ENCODE measurements around the gene RAET1L.
A peak's percentile ranks its signal among the peaks of the same experiment; 100 is the strongest.
"Not testable (repeated sequence)": the region's sequence is repeated elsewhere in the genome, so short reads cannot be mapped to it uniquely, and the experiment has no call there.

The RAET1L gene

DNA sequence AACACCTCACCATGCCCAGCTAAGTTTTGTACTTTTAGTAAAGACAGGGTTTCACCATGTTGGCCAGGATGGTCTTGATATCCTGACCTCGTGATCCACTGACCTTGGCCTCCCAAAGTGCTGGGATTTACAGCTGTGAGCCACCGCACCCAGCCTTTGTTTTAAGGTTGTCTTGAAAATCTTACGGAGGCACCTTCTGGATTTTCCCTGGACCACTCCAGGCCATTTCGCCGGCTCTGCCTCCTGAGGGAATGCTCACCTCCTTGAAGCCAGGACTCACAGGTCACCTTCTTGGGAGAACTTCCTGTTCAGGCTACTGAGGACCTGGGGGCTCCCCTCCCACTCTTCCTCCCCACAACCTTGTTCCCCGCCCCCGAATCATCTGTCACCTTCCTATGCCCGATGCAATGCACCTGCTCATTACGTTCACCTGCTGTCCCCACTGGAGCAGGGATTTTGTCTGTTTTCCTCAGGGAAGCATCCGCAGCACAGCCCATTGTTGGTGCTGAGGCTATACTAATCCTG lies 19.4 kb upstream of the RAET1L start:
- no peak for DNase-seq (ENCODE audit: low spot score)

DNA sequence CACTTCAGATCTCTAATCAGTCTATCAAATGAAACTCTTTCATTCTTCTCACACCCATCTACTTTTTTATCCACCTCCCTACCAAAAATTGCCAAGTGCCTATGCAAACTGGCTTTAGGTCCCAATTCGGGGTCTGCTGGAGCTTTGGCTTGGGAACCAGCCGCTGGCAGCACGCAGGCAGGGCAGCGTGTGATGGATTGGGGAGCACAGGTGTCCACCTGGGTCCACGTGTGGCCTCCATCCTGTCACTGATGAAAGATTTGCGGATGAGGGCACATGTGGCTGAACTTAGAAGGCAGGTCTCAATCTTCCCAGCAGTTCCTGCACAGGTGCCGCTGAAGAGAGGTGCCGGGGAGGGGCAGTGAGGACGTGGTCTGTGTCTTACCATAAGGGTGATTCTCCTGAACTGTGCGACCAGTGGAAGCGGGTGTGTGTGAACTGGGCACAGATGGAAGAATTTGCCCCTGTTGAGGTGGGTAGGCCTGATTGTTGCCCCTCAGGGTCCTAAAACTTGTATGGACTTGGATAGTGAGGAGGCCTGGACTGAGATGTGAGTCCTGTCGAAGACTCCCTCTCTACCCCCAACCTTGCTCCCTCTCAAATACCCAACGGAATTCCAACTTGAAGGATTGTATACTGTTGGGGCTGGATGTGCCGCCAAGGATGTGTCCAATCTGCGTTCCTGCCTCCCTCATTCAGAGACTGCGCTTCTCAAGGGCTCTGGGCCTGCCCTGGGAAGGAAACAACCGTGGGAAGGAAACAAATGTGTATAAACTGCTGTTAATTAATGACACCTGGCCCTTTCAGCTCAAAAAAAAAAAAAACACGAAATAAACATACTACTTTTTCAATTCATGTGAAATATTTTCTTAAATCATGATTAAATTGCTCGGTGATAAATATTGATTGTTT lies 18.4 kb upstream of the RAET1L start:
- no peak for DNase-seq (ENCODE audit: low spot score)

DNA sequence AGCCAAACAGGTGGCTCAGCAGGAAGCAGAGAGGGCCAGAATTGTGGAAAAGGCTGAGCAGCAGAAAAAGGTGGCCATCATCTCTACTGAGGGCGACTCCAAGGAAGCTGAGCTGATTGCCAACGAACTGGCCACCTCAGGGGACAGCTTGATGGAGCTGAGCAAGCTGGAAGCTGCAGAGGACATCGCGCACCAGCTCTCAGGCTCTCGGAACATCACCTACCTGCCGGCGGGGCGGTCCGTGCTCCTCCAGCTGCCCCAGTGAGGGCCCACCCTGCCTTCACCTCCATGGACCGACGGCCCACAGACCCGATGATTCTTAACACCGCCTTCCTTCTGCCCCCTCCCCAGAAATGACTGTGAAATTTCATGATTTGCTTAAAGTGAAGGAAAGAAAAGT lies 17.8 kb upstream of the RAET1L start:
- DNase-seq (ENCODE audit: low spot score), result no peak

DNA sequence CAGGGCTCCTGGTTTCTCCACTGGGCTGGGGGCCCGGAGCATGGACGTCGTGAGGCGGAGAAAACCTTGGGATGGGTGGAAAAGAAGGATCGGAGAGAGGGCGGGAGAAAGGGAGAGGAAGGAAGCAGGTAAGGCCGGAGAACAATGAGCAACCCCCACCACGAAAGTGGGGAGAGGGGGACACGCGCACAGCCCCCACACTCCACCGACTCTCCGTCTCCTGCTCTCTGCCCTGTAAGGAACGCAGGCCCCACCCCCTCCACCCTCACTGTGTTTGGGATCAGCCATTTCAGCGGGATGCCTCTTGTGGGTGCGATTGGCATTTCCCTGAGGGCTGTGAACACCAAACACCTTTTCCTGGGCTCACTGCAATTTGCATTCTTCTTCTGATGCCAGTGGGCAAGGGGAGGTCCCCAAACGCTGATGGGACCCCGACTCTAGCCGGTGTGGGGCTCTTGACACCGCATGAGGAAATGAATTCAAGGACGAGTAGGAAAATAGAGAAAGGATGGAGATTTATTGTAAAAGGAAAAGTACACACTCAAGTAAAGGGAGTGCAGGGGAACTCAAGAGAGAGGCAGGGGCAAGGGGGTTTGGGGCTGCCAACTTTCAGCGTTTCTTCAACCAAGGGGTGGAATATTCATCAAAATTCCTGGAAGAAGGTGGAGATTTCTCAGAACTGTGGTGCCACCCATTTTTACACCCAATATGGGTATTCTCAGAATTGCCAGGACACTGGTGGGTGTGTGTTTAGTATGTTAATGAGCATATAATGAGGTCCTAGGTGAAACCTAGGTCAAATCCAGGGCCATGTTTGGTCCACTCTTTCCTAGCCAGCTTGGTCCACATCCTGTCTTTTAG lies 13.1 kb upstream of the RAET1L start:
- no peak for DNase-seq (ENCODE audit: low spot score)

DNA sequence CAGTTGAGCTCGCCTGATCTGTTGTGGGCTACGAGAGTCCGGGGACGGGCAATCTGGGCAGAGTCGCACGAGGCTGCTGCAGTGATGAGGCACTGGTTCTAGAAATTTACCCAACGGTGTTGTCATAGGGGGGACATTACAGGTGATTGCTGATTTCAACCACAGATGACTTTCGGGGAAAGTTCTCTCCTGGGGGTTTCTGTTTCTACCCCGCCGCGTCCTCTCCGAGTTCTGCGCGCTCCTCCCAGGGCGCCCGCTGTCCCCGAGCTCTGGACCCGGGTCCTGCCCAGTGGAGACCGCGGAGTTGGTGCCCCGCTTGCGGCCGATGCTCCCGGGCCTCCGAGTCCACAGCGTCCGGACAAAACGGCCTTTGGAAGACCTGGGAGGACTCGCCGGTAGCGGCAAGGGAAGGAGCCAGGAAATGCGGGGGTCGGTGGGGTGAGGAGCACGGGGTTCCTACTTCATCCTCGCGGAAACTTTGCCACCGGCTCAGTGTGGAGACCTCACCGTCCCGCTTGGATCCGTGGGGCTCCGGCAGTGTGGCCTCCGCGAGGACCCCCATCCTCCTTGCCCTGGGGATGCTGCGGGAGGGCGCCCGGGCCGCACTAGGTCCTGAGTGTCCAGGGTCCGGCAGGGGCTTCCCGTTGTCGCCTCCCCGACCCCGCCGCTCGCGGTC lies 12.3 kb upstream of the RAET1L start:
- no peak for DNase-seq (ENCODE audit: low spot score)

DNA sequence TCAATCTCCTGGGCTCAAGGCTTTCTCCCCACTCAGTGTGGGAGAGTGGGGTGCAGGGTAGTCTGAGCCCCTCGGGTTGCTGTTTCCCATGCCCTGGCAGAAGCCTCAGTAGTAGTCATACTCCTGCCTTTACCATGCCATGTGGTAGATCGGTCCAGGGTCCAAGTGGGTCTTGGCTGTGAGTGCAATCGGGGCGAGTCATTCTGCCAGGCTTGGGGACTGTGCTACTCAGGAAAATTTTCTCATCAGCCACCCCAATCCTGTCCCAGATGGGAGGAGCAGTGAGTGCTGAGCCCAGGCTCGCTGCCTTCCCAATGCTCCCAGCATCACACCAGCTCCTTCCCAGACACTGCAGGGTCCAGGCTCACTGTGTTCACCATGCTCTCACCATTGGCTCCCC lies 10.7 kb upstream of the RAET1L start:
- DNase-seq (ENCODE audit: low spot score), result no peak

DNA sequence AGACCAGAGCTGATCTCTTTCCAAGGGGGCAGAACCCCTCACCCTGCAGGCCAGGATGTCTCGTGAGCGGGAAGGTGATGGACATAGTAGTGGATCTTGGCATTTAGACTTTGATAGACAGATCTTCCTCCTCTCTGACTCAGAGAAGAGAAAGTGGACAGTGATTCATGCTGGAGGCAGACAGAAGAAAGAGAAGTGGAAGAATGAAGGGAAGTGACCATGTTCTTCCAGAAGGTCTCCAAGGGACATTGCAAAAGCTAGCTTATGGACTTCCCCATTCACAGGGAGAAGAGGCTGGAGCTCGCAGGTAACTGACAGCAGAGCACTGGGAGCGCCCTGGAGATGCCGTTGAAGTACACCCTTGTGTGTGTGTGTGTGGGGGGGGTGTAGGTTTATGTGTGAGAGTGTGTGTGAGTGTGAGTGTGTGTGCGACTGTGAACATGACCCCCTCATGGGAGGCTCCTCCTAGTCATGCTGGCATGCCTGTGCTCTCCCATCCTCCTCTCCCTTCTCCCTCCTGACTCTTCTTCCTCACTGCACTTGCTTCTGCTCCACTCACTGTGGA lies 8.0 kb upstream of the RAET1L start:
- no peak for DNase-seq (ENCODE audit: low spot score)

DNA sequence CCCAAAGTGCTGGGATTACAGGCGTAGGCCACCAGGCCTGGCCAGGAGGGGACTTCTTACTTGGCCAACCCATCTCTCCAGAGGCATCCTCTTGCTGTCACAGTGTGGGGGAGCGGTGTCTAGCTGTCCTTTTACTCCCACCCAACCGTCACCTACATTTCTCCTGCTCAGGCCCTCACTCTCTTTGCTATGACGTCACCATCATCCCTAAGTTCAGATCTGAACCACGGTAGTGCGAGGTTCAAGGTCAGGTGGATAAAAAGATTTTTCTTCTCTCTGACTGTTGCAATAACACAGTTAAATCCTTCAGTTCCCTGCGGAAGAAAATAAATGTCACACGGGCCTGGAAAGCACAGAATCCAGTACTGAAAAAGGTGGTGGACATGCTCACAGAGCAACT lies 7.3 kb upstream of the RAET1L start:
- no peak for DNase-seq (ENCODE audit: low spot score)

DNA sequence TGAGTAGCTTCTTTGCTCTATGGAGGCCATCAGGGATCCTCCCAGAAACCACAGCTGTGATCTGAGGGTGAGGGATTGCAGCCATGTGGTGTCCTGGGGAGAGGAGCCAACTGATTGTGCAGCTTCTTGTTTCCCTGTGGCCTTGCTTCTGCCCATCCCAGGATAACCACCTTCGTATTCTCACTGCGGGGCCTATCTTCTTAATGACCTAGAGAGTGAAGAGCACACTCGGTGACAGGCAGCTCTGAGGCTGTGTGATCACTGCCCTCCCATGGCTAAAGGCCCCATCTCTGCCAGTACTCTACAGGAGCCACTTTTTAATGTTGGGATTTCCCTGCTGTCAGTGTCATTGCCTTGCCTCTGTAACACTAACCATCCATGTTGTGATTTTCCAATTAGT lies 5.3 kb upstream of the RAET1L start:
- no peak for DNase-seq (ENCODE audit: low spot score)

DNA sequence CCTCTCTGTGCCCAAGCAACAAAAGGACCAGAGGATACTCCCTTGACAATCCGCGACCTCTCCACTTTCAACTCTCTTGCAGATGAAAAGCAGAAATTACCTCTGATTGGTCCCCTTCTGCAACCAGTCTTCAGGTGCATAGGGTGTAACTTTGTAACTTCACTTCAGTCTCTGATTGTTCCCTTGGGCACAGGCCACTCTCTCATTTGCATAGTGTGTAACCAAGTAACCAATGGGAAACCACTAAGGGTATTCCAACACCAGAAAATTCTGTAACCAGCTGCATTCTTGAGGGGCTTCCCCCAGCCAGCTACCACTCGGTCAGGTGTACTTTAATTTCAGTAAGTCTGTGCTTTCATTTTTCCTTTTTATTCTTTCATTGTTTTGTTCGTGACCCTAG lies 4.4 kb upstream of the RAET1L start:
- no peak for DNase-seq (ENCODE audit: low spot score)

DNA sequence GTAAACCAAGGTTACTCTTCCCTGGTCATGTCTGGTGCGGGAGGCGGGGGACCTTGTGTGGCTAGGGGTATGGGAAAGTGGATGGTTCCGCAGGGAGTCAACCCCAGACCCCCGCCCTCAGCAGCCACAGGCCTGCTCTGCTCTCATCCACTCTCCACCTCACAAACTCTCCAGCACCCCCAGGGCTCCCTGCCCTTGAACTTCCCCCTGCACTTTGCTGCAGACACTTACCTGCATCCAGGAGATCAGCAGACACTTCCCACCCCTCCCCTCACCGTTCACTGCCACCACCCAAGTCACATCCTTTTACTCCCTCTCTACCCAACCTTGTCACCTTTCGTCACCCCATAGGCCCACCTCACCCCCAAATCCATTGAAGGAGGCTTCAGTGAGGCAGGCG lies 3.9 kb upstream of the RAET1L start:
- DNase-seq (ENCODE audit: low spot score), result no peak

DNA sequence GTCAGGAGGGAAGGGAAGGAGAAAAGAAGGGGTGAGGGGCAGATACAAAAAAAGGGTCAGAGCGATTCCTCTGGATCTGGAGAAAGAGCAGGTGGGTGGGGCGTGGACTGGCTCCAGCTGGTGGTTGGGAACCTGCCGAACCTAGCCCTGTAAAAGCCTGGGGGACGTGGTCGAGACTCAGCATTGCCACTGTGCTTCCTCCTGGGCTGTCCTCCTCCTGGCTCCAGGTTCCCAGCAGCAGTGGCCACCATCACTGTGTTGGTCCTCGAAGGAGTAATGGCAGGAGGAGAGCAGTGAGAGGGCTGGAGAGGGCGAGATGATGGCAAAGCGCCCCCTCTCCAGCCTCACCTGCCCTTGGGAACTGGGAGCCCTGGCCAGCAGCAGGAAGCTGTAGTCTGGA lies 3.5 kb upstream of the RAET1L start:
- no peak for DNase-seq (ENCODE audit: low spot score)

DNA sequence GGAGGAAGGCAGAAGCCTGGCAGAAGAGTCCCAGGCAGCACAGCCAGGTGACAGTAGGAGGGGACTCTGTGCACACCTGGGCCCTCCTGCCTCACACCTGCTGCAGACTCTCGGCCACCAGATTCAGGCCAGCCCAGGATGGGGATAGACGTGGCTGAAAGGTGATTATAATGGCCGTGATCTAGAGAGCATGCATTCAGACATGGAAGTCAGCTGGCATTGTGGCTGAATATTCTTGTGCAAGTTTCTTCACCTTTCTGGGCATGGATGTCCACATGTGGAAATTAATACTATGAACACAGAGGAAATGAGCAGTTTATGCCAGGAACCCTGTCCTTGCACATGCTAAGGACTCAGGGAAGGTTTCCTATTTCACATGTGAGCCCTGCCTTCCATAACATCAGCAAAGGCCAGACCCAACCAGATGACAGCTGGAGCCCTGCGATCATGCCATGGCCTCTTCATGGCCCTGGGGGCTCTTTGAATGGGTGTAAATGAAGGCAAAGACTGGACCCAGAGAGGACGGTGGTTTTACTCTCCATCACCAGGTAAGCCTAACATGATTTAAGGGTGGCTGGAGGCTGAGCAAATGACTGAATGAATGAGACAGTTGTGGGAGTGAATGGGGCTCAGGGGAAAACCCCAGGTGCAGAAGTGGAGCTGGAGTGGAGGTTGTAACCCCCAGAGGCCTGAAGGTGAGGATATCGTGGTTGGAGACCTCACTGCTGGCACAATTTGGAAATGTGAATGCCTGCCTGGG lies 2.7 kb upstream of the RAET1L start:
- DNase-seq (ENCODE audit: low spot score), result no peak

DNA sequence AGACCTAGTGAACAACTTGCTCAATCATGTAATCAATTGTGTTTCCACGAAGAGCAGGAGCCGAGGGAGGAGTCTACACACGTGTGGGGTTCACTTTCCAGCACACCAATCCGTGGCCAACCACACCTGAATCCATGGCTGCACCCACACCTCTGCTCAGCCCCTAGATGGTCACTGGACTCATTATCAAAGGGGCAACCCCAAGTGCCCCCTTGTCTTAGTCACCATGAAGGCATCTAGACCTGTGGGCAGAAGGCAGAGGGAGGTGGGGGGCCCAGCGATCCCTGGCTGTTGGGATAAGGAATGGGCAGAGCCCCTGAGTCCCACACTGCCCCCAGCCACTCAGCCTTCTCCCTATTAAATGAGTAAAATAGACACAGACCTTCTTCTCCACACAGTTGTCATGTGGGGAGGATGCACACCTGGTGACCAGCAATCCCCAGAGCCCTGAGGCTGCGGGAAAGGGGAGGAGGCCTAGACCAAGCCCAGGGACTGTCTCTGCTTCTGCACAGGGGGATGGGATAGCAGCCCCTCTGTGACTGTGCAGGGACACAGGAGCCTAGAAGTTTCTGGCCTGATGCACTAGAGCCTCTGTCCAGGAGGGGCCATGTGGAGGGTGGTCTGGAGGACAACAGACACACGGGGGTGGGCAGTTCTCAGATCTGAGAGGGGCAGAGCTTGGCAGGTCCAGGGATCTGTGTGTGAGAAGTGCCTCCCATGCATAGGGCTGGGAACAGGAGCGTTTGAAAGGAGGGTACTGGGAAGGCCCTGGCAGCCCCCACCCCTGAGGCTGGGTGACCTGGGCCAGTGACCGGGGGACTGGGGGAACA lies 1.9 kb upstream of the RAET1L start:
- no peak for DNase-seq (ENCODE audit: low spot score)

DNA sequence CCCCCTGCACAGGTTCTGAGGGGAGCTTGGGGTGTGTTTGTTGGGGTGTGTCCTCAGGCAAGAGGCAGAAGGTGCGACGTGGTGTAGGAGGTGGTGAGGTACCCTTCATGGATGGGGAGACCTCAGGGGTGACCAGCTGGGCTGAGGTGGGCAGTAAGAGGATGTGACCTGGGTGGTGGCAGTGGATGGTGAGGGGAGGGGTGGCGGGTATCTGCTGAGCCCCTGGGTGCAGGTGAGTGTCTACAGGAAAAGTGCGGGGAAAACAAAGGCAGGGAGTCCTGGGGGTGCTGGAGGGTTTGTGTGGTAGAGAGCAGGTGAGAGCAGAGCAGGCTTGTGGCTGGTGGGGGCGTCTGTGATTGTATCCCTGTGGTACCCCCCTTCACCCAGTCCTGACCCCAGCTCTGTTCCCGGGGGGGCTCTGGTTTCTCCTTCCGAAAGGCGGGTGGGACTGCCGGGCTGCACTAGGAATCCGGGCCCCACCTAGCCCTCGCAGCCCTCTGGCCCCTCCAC lies 631 bp downstream of the RAET1L start:
- no peak for DNase-seq (ENCODE audit: low spot score)

DNA sequence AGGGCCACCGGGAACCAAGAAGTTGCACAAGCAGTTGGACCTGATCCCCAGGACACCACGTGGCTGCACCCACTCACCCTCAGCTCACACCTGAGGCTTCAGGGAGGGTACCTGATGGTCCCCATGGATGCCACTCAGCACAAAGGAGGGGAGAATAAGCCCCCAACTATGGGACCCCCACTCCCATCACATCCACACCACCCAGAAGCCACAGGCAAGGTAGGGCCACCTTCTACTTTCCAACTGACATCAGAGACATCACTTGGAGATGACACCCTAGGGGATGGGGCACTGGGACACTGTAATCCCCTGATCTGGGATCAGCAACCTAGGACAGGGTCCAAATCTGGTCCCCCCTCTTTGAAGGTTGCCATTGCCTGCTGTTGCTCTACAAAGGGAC lies 1.3 kb downstream of the RAET1L start:
- DNase-seq (ENCODE audit: low spot score), result not testable (repeated sequence)

DNA sequence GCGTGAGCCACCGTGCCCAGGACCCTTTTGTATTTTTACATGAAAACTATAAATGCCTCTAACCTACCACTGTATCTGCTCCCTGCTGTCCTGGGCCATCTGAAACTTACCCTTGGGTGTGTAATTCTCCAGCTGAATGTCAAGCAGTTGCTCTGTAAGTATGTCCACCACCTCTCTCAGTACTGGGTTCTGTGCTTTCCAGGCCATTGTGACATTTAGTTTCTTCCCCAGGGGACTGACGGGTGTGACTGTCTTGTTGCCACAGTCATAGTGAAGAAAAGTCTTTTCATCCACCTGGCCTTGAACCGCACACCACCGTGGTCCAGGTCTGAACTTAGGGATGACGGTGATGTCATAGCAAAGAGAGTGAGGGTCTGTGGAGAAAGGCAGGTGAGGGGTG lies 3.5 kb downstream of the RAET1L start:
- not testable (repeated sequence) for DNase-seq (ENCODE audit: low spot score)

DNA sequence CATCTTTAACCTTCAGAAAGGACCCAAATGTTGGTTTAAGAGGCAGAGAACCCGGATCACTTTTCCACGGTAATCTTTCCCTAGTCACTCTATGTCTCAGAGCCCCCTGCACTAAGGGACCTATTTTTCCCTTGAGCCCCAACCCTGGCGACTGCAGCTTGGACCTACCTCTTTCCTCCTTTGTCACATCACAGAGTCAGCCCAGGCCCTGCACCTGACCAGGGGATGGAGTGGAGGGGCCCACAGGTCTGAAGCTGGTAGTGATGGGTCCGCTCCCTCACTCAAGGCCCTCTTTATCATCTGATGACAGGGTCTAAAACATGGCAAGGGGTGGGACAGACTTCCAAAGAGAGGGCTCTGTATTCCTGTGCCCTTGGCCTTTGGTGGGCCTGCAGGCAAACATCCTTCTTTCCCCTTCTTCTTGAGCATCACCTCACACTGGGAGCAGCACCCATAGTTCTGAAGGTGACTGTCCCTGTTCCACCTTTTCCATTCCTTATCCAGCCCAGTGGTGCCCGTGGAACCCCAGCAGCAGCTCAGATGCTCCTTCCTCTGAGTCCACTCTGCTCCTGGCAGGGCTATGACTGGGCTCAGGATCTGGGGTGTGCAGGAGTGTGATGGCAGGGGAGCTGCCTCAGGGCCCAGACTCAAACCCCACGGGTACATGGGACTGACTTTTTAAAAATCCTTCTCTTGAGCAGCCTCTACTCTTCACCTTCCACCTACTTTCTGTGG lies 6.3 kb downstream of the RAET1L start:
- DNase-seq (ENCODE audit: low spot score), result no peak

DNA sequence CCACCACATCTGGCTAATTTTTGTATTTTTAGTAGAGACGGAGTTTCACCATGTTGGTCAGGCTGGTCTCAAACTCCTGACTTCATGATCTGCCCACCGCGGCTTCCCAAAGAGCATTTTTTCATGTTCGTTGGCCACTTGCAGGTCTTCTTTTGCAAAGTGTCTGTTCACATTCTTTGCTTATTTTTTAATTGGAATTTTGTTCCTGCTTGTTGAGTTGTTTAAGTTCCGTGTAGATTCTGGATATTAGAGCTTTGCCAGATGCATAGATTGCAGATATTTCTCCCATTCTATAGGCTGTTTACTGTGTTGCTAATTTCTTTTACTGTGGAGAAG lies 8.2 kb downstream of the RAET1L start:
- DNase-seq (ENCODE audit: low spot score), result peak; percentile 3
